ENCODE results near the gene SERINC2. TPM values are rescaled to one million over a fixed set of nuclear protein-coding genes. Genes with fewer than 3 reads are reported as not detected.
A peak's percentile ranks its signal among the peaks of the same experiment; 100 is the strongest.

The SERINC2 gene
- total RNA-seq, 1 experiment from 2014 or later: 26.0 TPM

DNA sequence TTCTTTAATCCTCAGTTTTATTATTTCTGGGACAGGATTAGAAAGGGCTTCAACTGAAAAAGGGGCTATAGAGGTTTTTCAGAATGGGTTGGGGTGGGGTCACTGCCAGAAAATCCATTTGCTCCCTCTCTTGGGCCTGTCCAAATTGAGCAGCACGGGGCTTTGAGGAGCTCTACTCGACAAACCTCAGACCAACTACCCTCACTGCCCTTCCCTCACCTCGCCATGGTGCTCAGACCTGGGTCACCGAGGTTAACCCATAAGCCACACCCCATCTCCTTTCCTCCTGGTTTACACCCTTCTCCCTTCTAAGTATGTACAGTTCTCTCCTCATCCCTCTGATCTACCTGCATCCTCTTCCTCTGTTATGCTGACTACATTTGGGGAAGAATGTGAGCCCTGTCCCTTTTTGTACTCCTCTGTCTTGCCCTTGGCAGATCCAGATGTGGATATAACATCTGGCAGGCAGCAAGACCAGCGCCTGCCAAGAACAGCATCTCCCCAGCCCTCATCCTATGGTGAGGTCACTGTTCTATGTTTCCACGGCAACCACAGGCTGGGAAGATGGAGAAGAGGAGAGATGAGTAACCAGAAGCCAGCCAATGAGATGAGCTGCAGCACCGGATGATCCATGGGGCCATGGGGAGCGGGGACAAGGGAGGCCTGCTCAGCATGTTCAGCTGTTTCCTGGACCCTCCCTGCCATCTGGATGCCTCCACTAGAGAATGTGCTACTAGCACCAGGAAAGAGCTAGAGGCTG lies 36.5 kb upstream of the SERINC2 start:
- no peak for TF ChIP-seq ZNF396 (CRISPR knock-in tag; IDR thresholded peaks at IDR 0.05; ENCODE audit: borderline replicate concordance)
- Mint-ChIP-seq H3K36me3 (no peaks in the 10 kb centered on the region), H3K27me3 (ENCODE audit: low read depth) (peaks cover 7% of the 10 kb centered on the region), H3K4me3 (no peak overlapping the region), H3K9me3 (no peaks in the 10 kb centered on the region), H3K4me1 (peaks cover 47% of the 10 kb centered on the region), H3K27ac (peak overlapping the region; percentile 93)
- DNase-seq (ENCODE audit: low spot score) (no peak), ATAC-seq (peak; percentile 1; the same call in 1 of the 2 replicates)
- POLR2A ChIA-PET: no interaction called here
- CTCF ChIA-PET: interaction anchor here (0.6 to 3.6 kb wide), 8 partner anchors 18 to 196 kb away, joined by 3 to 20 read pairs (median 6); no protein-coding TSS in a partner anchor

DNA sequence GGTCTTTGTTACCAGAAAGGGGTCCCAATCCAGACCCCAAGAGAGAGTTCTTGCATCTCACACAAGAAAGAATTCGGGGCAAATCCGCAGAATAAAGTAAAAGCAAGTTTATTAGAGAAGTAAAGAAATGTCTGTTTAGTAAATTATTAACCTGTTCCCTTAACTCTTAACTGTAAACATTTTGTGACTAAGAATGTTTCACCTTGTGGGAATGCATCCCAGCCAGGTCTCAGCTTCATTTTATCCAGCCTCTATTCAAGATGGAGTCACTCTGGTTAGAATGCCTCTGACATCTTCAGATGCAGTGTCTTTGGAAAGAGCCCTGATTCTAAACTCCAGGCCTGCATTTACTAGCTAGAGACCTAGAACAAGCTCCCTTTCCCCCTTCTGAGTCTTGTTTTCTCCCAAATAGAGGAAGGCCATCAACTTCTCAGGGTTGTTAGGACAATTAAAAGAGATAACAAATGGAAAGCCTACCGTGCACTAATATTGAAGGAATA lies 35.6 kb upstream of the SERINC2 start:
- ChIA-PET POLR2A (no interaction called here), CTCF (interaction anchor here (0.6 to 3.6 kb wide), 7 partner anchors 17 to 196 kb away, joined by 3 to 20 read pairs (median 7); no protein-coding TSS in a partner anchor)
- TF ChIP-seq HMGA2 (CRISPR knock-in tag; IDR thresholded peaks at IDR 0.05): no peak
- no peak for TF ChIP-seq SMAD4 (CRISPR knock-in tag; IDR thresholded peaks at IDR 0.05)
- TF ChIP-seq KAT7 (CRISPR knock-in tag; IDR thresholded peaks at IDR 0.05; ENCODE audit: borderline replicate concordance): no peak
- TF ChIP-seq ELF4 (CRISPR knock-in tag; IDR thresholded peaks at IDR 0.05; ENCODE audit: low read depth): no peak
- TF ChIP-seq, protein P1, sequence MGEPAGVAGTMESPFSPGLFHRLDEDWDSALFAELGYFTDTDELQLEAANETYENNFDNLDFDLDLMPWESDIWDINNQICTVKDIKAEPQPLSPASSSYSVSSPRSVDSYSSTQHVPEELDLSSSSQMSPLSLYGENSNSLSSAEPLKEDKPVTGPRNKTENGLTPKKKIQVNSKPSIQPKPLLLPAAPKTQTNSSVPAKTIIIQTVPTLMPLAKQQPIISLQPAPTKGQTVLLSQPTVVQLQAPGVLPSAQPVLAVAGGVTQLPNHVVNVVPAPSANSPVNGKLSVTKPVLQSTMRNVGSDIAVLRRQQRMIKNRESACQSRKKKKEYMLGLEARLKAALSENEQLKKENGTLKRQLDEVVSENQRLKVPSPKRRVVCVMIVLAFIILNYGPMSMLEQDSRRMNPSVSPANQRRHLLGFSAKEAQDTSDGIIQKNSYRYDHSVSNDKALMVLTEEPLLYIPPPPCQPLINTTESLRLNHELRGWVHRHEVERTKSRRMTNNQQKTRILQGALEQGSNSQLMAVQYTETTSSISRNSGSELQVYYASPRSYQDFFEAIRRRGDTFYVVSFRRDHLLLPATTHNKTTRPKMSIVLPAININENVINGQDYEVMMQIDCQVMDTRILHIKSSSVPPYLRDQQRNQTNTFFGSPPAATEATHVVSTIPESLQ (CRISPR knock-in tag; IDR thresholded peaks at IDR 0.05): no peak
- TF ChIP-seq, protein P2, sequence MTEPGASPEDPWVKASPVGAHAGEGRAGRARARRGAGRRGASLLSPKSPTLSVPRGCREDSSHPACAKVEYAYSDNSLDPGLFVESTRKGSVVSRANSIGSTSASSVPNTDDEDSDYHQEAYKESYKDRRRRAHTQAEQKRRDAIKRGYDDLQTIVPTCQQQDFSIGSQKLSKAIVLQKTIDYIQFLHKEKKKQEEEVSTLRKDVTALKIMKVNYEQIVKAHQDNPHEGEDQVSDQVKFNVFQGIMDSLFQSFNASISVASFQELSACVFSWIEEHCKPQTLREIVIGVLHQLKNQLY (CRISPR knock-in tag; IDR thresholded peaks at IDR 0.05): no peak
- no peaks in the 10 kb centered on the region for H3K9me3 Mint-ChIP-seq
- peaks cover 41% of the 10 kb centered on the region for H3K4me1 Mint-ChIP-seq
- peaks cover 5% of the 10 kb centered on the region for H3K27me3 Mint-ChIP-seq (ENCODE audit: low read depth)
- no peaks in the 10 kb centered on the region for H3K36me3 Mint-ChIP-seq
- ATAC-seq: no peak
- H3K27ac Mint-ChIP-seq: no peak overlapping the region
- DNase-seq (ENCODE audit: low spot score): no peak
- H3K4me3 Mint-ChIP-seq: no peak overlapping the region

DNA sequence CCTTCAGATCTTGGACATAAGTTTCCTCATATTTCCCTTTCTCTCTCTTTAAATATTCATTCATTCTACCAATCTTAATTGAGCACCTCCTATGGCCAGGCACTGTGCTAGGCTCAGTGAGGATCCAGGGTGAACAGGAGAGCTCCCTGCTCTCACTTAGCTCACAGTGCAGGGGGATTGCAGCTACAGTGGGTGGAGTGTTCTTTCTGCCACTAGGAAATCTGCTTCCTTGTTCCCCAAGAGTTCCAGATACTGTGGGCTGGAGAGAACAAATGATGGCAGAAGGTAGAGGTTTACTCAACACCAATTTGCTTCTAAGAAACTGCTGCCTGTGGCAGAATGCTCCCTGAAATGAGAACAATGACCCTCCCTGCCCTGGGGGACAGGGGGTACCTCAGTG lies 35.0 kb upstream of the SERINC2 start:
- Mint-ChIP-seq H3K36me3 (no peaks in the 10 kb centered on the region), H3K9me3 (no peaks in the 10 kb centered on the region), H3K27me3 (ENCODE audit: low read depth) (peaks cover 3% of the 10 kb centered on the region), H3K4me3 (no peak overlapping the region), H3K4me1 (peaks cover 36% of the 10 kb centered on the region), H3K27ac (no peak overlapping the region)
- POLR2A ChIA-PET: no interaction called here
- TF ChIP-seq, protein P3, sequence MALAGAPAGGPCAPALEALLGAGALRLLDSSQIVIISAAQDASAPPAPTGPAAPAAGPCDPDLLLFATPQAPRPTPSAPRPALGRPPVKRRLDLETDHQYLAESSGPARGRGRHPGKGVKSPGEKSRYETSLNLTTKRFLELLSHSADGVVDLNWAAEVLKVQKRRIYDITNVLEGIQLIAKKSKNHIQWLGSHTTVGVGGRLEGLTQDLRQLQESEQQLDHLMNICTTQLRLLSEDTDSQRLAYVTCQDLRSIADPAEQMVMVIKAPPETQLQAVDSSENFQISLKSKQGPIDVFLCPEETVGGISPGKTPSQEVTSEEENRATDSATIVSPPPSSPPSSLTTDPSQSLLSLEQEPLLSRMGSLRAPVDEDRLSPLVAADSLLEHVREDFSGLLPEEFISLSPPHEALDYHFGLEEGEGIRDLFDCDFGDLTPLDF (CRISPR knock-in tag; IDR thresholded peaks at IDR 0.05): no peak
- TF ChIP-seq ATF1 (CRISPR knock-in tag; IDR thresholded peaks at IDR 0.05): no peak
- no peak for TF ChIP-seq GTF2I (CRISPR knock-in tag; conservative IDR thresholded peaks at IDR 0.05)
- TF ChIP-seq ZNF423 (CRISPR knock-in tag; IDR thresholded peaks at IDR 0.05): no peak
- TF ChIP-seq, protein P4, sequence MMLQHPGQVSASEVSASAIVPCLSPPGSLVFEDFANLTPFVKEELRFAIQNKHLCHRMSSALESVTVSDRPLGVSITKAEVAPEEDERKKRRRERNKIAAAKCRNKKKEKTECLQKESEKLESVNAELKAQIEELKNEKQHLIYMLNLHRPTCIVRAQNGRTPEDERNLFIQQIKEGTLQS (CRISPR knock-in tag; conservative IDR thresholded peaks at IDR 0.05): no peak
- TF ChIP-seq, protein P5, sequence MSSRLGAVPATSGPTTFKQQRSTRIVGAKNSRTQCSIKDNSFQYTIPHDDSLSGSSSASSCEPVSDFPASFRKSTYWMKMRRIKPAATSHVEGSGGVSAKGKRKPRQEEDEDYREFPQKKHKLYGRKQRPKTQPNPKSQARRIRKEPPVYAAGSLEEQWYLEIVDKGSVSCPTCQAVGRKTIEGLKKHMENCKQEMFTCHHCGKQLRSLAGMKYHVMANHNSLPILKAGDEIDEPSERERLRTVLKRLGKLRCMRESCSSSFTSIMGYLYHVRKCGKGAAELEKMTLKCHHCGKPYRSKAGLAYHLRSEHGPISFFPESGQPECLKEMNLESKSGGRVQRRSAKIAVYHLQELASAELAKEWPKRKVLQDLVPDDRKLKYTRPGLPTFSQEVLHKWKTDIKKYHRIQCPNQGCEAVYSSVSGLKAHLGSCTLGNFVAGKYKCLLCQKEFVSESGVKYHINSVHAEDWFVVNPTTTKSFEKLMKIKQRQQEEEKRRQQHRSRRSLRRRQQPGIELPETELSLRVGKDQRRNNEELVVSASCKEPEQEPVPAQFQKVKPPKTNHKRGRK (CRISPR knock-in tag; IDR thresholded peaks at IDR 0.05; ENCODE audit: borderline replicate concordance): no peak
- no peak for TF ChIP-seq CBFB (CRISPR knock-in tag; IDR thresholded peaks at IDR 0.05; ENCODE audit: low read depth)
- TF ChIP-seq, protein P6, sequence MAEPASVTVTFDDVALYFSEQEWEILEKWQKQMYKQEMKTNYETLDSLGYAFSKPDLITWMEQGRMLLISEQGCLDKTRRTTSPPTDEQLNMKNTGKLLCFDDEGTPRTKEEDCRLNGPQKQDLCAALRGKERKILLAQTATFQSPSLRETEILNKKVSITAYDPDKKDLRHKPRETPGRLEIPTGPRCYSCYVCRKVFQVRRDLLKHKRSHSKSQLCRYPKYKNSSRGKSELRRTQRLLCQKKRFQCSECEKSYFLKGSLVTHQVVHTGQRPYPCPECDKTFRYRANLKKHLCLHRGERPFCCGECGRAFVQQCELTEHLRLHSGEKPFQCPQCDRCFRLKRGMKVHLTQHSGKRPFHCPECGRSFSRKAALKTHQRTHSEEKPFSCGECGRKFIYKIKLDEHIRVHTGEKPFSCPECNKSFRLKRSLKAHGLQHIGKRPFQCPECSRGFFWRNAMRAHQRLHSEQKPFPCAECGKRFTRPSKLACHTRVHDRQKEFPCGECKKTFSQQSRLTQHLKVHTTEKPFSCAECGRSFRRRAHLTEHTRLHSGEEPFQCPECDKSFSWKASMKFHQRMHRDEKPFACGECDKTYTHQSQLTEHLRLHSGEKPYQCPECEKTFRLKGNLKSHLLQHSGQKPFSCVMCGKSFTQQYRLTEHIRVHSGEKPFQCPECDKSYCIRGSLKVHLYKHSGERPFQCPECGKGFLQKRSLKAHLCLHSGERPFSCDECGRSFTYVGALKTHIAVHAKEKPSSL (CRISPR knock-in tag; conservative IDR thresholded peaks at IDR 0.05): no peak
- no peak for TF ChIP-seq KAT7 (CRISPR knock-in tag; IDR thresholded peaks at IDR 0.05; ENCODE audit: borderline replicate concordance)
- TF ChIP-seq GRHL2 (CRISPR knock-in tag; IDR thresholded peaks at IDR 0.05; ENCODE audit: insufficient replicate concordance, severe bottlenecking): no peak
- no peak for TF ChIP-seq RORB (CRISPR knock-in tag; IDR thresholded peaks at IDR 0.05)
- TF ChIP-seq RELA (CRISPR knock-in tag; IDR thresholded peaks at IDR 0.05; ENCODE audit: borderline replicate concordance): no peak
- TF ChIP-seq, protein P7, sequence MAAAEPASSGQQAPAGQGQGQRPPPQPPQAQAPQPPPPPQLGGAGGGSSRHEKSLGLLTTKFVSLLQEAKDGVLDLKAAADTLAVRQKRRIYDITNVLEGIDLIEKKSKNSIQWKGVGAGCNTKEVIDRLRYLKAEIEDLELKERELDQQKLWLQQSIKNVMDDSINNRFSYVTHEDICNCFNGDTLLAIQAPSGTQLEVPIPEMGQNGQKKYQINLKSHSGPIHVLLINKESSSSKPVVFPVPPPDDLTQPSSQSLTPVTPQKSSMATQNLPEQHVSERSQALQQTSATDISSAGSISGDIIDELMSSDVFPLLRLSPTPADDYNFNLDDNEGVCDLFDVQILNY (CRISPR knock-in tag; IDR thresholded peaks at IDR 0.05): no peak
- CTCF ChIA-PET: interaction anchor here (1.2 to 3.6 kb wide), 4 partner anchors 17 to 194 kb away, joined by 7 to 20 read pairs (median 8); no protein-coding TSS in a partner anchor
- ATAC-seq (no peak), DNase-seq (ENCODE audit: low spot score) (no peak)
